H54 (cell line): ENCODE results near the gene CPA1.

Experiments used
- DNase-seq: peaks from one replicate; pipeline ENCODE4 v3.0.0; 2011; ENCODE audit warnings: low spot score, mixed read lengths; ENCODE audit not compliant: insufficient read length
- FAIRE-seq: peaks from 3 replicates; lab custom pipeline; 2011; peaks lifted over from hg19 to GRCh38; lab: Jason Lieb, UNC
- POLR2A ChIP-seq: IDR thresholded peaks from 2 replicates; pipeline ENCODE4 v1.6.1; 2011; ENCODE audit warnings: low read depth, mild to moderate bottlenecking, low read length

CPA1 gene

DNA sequence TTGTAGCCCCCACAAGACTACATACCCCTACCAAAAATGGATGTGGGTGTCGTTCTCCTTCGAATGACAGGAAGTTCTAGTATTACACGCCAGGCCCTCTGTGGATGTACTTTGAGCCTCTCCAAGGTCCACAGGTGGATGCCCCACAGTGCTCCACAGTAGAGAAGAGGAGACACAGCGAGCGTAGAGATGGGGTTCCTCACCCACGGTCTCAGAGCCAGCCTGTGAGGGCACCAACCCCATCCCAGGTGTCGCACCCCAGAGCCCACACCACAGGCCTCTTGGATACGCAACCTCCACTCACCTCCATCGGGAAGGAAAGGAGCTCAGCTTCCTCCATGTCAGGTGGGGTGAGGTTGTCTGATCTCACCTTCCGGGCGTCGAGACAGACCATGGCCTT, 33.4 kb upstream of the CPA1 start:
- DNase-seq (no peak), FAIRE-seq (no peak)
- TF ChIP-seq POLR2A: no peak

DNA sequence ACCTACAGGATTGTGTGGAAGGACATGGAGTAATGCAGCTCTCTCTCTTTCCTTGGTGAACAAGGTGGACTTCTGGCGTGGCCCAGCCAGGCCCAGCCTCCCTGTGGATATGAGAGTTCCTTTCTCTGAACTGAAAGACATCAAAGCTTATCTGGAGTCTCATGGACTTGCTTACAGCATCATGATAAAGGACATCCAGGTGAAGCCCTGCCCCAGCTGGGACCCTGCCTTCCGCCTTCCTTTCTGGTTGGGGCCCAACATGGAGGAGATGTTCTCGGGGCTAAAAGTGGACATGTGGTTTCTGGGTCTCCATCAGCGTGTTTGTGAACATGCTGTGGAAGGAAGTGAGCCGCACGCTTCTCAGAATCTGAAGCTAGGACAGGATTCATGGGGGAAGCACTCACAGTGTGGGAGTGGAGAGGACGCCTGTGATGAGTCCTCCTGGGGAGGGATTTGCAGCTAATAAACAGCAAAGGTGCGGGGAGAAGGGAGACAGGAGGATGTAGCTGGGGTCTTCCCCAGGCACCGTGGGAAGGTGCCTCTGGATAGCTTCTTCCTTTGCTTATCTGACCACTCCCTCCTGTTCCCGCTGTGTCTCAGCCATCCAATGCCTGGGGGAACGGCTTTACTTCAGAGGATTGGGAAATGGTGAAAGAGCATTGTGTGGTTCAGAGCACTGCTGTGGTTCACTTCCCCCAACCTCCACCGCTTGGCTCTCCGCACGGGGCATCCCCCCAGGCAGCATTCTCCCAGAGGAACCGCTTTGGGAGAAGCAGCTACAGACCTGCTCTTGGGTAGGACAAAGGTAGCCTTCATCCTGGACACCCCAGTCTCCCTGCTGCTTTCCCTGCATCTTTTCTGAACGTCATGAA, 30.1 kb upstream of the CPA1 start:
- no peak for TF ChIP-seq POLR2A
- DNase-seq (no peak), FAIRE-seq (no peak)

- FAIRE-seq (no peak), DNase-seq (no peak)
- TF ChIP-seq POLR2A: no peak
Observed at GRCh38 chr7:130350945-130351790, 29.1 kb upstream of the CPA1 start.

DNA sequence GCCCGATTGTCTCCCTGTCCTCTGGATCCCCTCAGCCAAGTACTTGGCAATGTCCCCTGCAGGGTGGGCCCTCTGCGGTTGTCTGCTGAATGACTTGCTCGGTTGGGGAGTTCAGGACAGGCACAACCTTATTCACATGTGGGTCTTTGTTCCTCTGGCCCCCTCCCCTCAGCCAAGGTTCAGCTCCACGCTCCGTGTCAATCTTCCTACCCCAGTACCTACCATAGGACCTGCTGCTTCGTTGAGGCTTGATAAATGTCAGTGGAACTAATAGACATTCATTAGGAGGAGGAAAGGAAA, 28.6 kb upstream of the CPA1 start:
- FAIRE-seq (no peak), DNase-seq (no peak)
- TF ChIP-seq POLR2A: no peak

- FAIRE-seq (no peak), DNase-seq (no peak)
- no peak for TF ChIP-seq POLR2A
Observed at GRCh38 chr7:130352194-130353074, 27.9 kb upstream of the CPA1 start.

- FAIRE-seq: no peak
- no peak for TF ChIP-seq POLR2A
- DNase-seq: no peak
Observed at GRCh38 chr7:130353196-130353595, 27.1 kb upstream of the CPA1 start.

DNA sequence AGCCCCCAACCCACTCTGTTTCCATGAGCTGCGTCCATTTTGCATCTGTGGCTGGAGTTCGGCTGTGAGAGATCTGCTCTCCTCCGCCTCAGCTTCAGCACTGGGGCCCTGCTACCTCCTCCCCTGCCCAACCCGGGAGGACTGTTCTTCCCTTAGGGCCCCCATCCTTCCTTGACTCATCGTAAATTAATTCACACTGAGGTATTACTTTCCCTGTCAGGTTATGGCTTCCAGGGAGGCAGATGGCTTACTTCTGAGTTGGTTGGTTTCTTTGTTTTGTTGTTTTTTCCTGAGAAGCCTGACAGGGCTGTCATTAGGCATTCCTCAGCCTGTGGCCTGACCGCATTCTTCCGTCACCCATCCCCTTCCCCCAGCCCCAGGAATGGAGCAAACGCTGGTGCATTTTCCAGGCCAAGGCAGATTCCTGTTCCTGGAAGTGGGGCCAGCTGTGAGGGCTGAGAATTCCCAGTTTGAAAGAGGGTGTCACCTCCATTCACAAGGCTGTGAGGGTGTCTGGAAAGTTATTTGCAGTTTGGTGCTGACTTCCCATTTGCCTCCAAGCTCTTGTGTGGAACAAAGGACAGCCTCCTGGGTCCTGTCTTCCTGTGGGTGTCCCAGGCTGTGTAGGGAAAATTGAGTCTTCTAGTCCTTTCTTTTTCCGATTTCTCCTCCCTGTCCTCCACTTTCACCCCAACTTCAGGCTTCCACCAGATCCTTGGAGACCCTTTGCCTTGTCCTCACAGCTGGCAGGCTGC, 24.0 kb upstream of the CPA1 start:
- FAIRE-seq (no peak), DNase-seq (peak; percentile 87)
- TF ChIP-seq POLR2A: 0 out of 2 replicates have a peak, but pooled peaks have one; percentile 11

DNA sequence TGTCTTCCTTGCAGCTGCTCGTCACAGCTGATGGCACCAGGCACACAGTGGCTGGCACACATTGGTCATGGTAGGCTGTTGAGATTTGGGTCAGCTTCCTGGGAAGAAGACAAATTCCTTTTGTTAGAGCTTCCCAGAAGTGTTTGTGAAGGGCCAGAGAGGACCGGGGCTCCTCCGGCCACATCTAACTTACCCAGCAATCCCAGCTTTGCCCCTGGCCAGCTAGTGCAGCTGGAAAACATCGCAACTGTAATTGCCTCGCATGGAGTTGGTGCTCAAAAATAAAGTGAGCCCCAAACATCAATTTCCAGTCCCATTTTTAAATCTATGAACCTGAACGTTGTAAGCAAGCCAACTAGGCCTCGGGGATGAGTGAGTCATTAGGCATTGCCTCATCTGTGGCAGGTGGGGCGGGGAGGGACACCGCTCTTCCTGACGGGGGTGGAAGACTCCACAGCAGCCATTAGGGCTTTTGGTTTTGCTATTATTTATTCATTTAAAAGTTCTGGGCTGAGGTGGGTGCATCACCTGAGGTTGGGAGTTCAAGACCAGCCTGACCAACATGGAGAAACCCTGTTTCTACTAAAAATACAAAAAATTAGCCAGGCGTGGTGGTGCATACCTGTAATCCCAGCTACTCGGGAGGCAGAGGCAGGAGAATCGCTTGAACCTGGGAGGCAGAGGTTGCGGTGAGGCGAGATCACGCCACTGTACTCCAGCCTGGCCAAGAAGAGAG, 23.2 kb upstream of the CPA1 start:
- FAIRE-seq (no peak), DNase-seq (no peak)
- TF ChIP-seq POLR2A: no peak

DNA sequence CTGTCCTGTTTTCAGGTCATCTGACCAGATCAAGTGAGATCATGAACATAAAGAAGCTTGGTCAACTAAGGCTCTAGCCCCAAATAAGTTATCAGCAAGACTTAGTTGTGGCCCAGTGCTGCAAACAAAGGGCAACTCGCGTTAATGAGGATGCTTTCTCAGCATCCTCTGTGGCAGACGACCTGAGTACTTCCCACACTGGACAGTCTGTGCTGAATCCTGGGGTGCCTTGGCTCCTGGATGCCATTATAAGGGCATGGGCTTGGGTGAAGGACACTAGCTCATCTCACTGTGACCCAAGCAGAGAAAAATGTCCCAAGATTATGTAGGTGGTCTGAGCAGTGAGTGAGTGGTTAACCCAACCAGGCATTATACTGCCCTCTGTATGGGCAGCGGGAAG, 21.8 kb upstream of the CPA1 start:
- no peak for TF ChIP-seq POLR2A
- no peak for DNase-seq
- no peak for FAIRE-seq

DNA sequence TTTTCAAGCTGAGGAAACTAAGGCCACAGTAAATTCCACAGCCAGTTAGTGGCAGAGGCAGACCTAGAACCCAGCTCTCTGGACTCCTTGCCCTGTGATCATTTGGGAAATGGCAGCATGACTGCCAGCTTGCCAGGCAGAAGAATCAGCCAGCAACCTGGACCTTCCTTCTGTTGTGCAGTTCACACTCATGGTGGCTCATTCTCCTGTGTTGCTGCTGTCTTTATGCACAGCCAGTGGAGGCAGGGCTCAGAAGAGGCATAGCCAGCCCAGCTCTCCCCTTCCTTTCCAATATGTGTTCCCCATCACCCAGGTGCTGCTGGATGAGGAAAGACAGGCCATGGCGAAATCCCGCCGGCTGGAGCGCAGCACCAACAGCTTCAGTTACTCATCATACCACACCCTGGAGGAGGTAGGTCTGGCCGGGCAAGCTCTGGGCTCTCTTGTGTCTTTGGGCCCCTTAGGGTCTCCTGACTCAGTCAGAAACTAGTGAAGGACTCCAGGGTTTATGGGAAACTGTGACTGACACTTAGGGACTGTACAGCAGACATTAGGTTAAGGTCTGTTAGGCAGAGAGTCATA, 20.9 kb upstream of the CPA1 start:
- DNase-seq (no peak), FAIRE-seq (no peak)
- TF ChIP-seq POLR2A: no peak

- FAIRE-seq: no peak
- no peak for DNase-seq
- no peak for TF ChIP-seq POLR2A
Observed at GRCh38 chr7:130360518-130360917, 19.8 kb upstream of the CPA1 start.

DNA sequence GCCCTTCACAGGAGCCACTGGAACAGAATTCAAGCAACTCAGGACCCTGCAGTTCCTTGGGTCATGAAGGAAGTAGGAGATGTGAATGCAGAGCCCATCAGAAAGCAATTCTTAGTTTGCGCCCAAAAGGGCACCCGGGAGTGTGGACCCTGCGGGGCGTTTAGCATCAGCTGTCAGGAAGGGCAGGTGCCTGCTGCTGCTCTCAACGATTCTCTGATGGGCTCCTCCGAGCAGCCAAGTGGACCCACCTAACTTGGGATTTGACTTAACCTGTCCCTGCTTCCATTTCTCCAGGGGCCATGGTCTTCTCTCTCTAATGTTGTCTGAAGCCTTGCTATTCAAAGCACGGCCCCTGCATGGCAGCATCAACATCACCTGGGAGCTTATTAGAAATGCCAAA, 18.6 kb upstream of the CPA1 start:
- DNase-seq (no peak), FAIRE-seq (no peak)
- no peak for TF ChIP-seq POLR2A
